ENCODE results near the gene RASSF1. TPM values are rescaled to one million over a fixed set of nuclear protein-coding genes. Genes with fewer than 3 reads are reported as not detected.

Gene RASSF1
- total and polyA plus RNA-seq, 2 of the 13 experiments (the other 11 are each of a cell fraction or from before 2014, with no cell fraction given): 10.2 to 27.5 TPM

DNA sequence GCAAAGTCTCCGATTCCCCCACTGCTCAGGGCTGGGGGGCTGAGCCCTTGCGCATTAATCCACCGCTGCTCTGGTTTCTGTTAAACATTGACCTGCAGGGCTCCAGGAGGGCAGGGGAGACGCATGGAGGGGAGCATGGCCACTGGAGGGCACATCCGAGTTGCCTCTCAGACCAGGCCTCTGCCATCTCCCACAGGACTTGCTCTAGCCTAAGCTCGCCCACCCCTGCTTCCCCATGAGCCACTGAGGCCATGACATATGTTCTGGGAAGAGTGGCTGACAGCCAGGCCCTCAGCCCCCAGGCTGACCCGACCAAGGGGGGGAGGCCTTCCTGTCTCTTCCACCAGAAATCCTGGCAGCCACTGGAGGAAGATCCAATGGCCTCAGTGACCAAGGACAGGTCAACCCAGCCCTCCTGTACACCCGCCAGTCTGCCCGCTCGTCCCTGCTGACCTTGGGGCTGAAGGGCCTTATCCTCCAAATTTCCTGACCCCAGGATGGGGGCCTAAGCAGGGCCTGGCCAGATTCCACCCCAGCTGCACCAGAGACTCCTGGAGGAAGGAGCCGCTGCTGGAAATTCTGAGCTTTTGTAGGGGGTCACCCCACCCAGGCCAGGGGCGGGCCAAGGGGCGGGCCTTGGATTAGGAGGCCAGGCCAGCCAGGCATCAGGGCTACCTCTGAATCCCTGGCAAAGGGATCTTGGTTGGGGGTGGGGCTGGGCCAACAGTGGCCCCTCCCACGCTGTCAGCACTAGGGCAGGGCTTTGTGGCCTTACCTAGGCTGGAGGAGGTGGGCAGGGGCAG is 37.4 kb downstream of the RASSF1 start, which contains the start of gene HYAL1 (continued):
- TF ChIP-seq, protein P1, sequence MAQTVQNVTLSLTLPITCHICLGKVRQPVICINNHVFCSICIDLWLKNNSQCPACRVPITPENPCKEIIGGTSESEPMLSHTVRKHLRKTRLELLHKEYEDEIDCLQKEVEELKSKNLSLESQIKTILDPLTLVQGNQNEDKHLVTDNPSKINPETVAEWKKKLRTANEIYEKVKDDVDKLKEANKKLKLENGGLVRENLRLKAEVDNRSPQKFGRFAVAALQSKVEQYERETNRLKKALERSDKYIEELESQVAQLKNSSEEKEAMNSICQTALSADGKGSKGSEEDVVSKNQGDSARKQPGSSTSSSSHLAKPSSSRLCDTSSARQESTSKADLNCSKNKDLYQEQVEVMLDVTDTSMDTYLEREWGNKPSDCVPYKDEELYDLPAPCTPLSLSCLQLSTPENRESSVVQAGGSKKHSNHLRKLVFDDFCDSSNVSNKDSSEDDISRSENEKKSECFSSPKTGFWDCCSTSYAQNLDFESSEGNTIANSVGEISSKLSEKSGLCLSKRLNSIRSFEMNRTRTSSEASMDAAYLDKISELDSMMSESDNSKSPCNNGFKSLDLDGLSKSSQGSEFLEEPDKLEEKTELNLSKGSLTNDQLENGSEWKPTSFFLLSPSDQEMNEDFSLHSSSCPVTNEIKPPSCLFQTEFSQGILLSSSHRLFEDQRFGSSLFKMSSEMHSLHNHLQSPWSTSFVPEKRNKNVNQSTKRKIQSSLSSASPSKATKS (CRISPR knock-in tag; IDR thresholded peaks at IDR 0.05): 0 out of 2 replicates have a peak, but pooled peaks have one; percentile 67
- TF ChIP-seq ZFAT (CRISPR knock-in tag; conservative IDR thresholded peaks at IDR 0.05) (no peak), FOXJ3 (CRISPR knock-in tag; IDR thresholded peaks at IDR 0.05; ENCODE audit: borderline replicate concordance) (0 out of 2 replicates have a peak, but pooled peaks have one; percentile 42), ZNF614 (CRISPR knock-in tag; IDR thresholded peaks at IDR 0.05; ENCODE audit: borderline replicate concordance) (no peak), ZNF619 (CRISPR knock-in tag; IDR thresholded peaks at IDR 0.05) (no peak), ZNF674 (CRISPR knock-in tag; IDR thresholded peaks at IDR 0.05; ENCODE audit: low read depth) (no peak), ETV6 (CRISPR knock-in tag; conservative IDR thresholded peaks at IDR 0.05) (peak; percentile 65; the same call in 1 of the 2 replicates), ZNF773 (CRISPR knock-in tag; IDR thresholded peaks at IDR 0.05; ENCODE audit: borderline replicate concordance) (no peak), SOX13 (IDR thresholded peaks at IDR 0.05) (no peak), SOX13 (CRISPR knock-in tag; conservative IDR thresholded peaks at IDR 0.05 in 1 of 2, IDR thresholded peaks at IDR 0.05 in 1 of 2) (peak in 1 of 2 experiments; percentile 22; a peak in 1 of 4 replicates), ZNF235 (CRISPR knock-in tag; IDR thresholded peaks at IDR 0.05; ENCODE audit: borderline replicate concordance) (peak; percentile 66; the same call in 1 of the 2 replicates), ZNF44 (CRISPR knock-in tag; IDR thresholded peaks at IDR 0.05) (0 out of 2 replicates have a peak, but pooled peaks have one; percentile 13), HNRNPLL (IDR thresholded peaks at IDR 0.05; ENCODE audit: low read depth, low read length, poor library complexity, severe bottlenecking) (peak; percentile 34)
- TF ChIP-seq, protein P2, sequence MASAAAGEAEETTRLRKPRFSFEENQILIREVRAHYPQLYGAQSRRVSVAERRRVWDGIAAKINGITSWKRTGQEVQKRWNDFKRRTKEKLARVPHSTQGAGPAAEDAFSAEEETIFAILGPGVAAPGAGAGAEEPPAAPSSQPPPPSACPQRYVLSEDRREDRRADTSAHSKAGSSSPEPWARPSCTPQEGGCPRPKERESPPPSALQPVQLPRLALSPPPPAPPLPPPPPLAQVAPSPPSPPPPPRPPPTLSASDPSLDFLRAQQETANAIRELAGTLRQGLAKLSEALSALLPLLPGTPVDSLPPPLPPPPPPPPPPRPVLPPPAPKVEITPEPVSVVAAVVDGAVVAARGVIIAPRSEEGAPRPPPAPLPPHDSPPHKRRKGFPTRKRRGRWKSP (CRISPR knock-in tag; IDR thresholded peaks at IDR 0.05): 0 out of 2 replicates have a peak, but pooled peaks have one; percentile 31
- TF ChIP-seq, protein P3, sequence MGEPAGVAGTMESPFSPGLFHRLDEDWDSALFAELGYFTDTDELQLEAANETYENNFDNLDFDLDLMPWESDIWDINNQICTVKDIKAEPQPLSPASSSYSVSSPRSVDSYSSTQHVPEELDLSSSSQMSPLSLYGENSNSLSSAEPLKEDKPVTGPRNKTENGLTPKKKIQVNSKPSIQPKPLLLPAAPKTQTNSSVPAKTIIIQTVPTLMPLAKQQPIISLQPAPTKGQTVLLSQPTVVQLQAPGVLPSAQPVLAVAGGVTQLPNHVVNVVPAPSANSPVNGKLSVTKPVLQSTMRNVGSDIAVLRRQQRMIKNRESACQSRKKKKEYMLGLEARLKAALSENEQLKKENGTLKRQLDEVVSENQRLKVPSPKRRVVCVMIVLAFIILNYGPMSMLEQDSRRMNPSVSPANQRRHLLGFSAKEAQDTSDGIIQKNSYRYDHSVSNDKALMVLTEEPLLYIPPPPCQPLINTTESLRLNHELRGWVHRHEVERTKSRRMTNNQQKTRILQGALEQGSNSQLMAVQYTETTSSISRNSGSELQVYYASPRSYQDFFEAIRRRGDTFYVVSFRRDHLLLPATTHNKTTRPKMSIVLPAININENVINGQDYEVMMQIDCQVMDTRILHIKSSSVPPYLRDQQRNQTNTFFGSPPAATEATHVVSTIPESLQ (CRISPR knock-in tag; conservative IDR thresholded peaks at IDR 0.05): no peak
- TF ChIP-seq, protein P4, sequence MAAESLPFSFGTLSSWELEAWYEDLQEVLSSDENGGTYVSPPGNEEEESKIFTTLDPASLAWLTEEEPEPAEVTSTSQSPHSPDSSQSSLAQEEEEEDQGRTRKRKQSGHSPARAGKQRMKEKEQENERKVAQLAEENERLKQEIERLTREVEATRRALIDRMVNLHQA (CRISPR knock-in tag; IDR thresholded peaks at IDR 0.05): no peak
- TF ChIP-seq, protein P5, sequence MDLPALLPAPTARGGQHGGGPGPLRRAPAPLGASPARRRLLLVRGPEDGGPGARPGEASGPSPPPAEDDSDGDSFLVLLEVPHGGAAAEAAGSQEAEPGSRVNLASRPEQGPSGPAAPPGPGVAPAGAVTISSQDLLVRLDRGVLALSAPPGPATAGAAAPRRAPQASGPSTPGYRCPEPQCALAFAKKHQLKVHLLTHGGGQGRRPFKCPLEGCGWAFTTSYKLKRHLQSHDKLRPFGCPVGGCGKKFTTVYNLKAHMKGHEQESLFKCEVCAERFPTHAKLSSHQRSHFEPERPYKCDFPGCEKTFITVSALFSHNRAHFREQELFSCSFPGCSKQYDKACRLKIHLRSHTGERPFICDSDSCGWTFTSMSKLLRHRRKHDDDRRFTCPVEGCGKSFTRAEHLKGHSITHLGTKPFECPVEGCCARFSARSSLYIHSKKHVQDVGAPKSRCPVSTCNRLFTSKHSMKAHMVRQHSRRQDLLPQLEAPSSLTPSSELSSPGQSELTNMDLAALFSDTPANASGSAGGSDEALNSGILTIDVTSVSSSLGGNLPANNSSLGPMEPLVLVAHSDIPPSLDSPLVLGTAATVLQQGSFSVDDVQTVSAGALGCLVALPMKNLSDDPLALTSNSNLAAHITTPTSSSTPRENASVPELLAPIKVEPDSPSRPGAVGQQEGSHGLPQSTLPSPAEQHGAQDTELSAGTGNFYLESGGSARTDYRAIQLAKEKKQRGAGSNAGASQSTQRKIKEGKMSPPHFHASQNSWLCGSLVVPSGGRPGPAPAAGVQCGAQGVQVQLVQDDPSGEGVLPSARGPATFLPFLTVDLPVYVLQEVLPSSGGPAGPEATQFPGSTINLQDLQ (CRISPR knock-in tag; IDR thresholded peaks at IDR 0.05): no peak; the same call in none of the 2 replicates
- TF ChIP-seq, protein P6, sequence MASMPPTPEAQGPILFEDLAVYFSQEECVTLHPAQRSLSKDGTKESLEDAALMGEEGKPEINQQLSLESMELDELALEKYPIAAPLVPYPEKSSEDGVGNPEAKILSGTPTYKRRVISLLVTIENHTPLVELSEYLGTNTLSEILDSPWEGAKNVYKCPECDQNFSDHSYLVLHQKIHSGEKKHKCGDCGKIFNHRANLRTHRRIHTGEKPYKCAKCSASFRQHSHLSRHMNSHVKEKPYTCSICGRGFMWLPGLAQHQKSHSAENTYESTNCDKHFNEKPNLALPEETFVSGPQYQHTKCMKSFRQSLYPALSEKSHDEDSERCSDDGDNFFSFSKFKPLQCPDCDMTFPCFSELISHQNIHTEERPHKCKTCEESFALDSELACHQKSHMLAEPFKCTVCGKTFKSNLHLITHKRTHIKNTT (CRISPR knock-in tag; IDR thresholded peaks at IDR 0.05): no peak
